ENCODE data around the gene HOMER2. TPM values are rescaled to one million over a fixed set of nuclear protein-coding genes. Genes with fewer than 3 reads are reported as not detected.
A peak's percentile ranks its signal among the peaks of the same experiment; 100 is the strongest.

HOMER2 gene
- polyA plus RNA-seq, 1 experiment = 1.1 TPM

DNA sequence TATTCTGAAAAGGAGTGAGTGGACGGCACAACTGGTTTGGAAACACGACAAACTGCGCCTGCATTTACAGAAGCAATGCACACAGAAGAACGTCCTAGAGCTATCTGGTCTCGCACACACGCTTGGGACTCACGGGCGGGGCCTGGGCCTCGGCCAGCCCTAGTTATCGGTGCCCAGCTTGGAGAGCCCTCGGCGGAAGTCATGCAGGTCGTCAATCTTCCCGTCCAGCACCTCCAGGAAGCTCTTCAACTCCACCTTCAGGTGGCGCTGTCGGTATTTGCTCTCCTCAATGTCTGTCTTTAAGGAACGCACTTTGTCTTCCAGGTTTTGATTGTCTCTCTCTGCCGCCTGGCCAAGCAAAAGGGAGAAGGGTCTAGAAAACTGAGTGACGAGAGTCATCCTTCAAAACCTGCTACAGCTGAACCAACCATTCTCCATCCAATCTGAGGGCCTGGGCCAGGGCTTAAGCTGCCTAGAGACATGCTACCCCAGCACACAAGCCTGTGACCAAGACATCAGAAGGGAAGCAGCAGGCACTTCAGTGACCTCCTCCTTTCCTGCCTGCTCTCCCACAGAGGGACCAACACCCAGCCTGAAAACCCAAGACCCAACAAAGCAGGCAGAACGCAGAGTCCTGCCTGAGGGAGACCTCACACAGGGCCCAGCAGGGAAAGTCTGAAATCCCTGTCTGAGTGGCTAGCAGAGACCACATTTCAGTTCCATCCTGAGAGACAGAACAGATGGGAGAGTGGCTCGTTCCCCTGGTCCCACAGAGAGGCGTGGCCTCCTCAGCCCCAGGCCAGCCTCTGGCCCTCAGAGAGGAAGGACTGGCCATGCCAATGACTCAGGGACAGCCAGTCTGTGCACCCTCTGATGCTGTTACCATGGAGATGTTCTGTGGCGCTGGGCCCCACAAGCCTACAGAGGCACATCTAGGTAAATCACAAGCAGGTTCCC lies 102.7 kb downstream of the HOMER2 start:
- Histone ChIP-seq H3K27ac (ENCODE audit: low read depth, low read length) (no peak overlapping the region), H3K27me3 (ENCODE audit: control insufficient read depth, insufficient read depth, low read length) (no peaks in the 10 kb centered on the region), H3K9me3 (ENCODE audit: control insufficient read depth, insufficient read depth, low read length) (peaks cover 3% of the 10 kb centered on the region; the same call in 1 of the 2 replicates), H3K4me3 (ENCODE audit: low read depth, low read length) (no peak overlapping the region)
- TF ChIP-seq, protein P1, sequence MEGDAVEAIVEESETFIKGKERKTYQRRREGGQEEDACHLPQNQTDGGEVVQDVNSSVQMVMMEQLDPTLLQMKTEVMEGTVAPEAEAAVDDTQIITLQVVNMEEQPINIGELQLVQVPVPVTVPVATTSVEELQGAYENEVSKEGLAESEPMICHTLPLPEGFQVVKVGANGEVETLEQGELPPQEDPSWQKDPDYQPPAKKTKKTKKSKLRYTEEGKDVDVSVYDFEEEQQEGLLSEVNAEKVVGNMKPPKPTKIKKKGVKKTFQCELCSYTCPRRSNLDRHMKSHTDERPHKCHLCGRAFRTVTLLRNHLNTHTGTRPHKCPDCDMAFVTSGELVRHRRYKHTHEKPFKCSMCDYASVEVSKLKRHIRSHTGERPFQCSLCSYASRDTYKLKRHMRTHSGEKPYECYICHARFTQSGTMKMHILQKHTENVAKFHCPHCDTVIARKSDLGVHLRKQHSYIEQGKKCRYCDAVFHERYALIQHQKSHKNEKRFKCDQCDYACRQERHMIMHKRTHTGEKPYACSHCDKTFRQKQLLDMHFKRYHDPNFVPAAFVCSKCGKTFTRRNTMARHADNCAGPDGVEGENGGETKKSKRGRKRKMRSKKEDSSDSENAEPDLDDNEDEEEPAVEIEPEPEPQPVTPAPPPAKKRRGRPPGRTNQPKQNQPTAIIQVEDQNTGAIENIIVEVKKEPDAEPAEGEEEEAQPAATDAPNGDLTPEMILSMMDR (IDR thresholded peaks at IDR 0.05; ENCODE audit: low read depth, low read length) = peak; percentile 64
- ChIA-PET POLR2A (interaction anchor here (1.3 kb wide), 1 partner anchor 100 kb away, joined by 3 read pairs; no protein-coding TSS in a partner anchor), CTCF (interaction anchor here (0.5 to 2.2 kb wide), 9 partner anchors 16 to 265 kb away, joined by 3 to 12 read pairs (median 3); no protein-coding TSS in a partner anchor)
- no peak for DNase-seq (ENCODE audit: low read depth, low spot score)

GRCh38 chr15:82848241-82848993 lies 104.1 kb downstream of the HOMER2 start:
- TF ChIP-seq, protein P1 (IDR thresholded peaks at IDR 0.05; ENCODE audit: low read depth, low read length) = no peak
- Histone ChIP-seq H3K4me3 (ENCODE audit: low read depth, low read length) (no peak overlapping the region), H3K9me3 (ENCODE audit: control insufficient read depth, insufficient read depth, low read length) (no peaks in the 10 kb centered on the region), H3K27ac (ENCODE audit: low read depth, low read length) (no peak overlapping the region), H3K27me3 (ENCODE audit: control insufficient read depth, insufficient read depth, low read length) (no peaks in the 10 kb centered on the region)
- POLR2A ChIA-PET = interaction anchor here (0.6 to 1.3 kb wide), 3 partner anchors 38 to 305 kb away, joined by 3 to 14 read pairs (median 3); no protein-coding TSS in a partner anchor
- CTCF ChIA-PET = interaction anchor here (1.2 to 2.2 kb wide), 5 partner anchors 16 to 264 kb away, joined by 3 to 12 read pairs (median 4); no protein-coding TSS in a partner anchor
- DNase-seq (ENCODE audit: low read depth, low spot score) = no peak

DNA sequence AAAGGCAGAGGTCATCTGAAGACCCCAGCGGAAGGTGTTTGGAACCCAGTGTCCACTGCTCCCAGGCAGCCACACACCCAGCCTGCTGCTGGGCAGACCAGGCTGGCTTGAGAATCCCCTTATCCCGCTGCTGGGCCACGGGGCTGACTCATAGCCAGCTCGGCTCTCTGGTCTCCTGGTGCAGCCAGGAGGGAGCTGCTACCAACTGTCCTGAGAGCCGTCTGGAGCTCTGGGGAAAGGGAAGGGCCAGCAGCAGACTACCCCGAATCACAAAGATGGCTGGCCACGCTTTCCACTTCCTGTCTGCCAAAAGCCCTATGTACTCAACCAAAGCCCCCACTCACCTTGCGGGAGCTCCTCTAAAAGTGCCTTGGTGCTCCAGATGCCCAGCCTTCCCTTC lies 104.8 kb downstream of the HOMER2 start:
- Histone ChIP-seq H3K9me3 (ENCODE audit: control insufficient read depth, insufficient read depth, low read length) (no peaks in the 10 kb centered on the region), H3K27me3 (ENCODE audit: control insufficient read depth, insufficient read depth, low read length) (no peaks in the 10 kb centered on the region), H3K4me3 (ENCODE audit: low read depth, low read length) (no peak overlapping the region), H3K27ac (ENCODE audit: low read depth, low read length) (no peak overlapping the region)
- DNase-seq (ENCODE audit: low read depth, low spot score) = no peak
- CTCF ChIA-PET = interaction anchor here (1.3 kb wide), 1 partner anchor 15 kb away, joined by 4 read pairs; no protein-coding TSS in a partner anchor
- TF ChIP-seq, protein P1 (IDR thresholded peaks at IDR 0.05; ENCODE audit: low read depth, low read length) = no peak
- POLR2A ChIA-PET = interaction anchor here (0.8 kb wide), 1 partner anchor 37 kb away, joined by 3 read pairs; no protein-coding TSS in a partner anchor

DNA sequence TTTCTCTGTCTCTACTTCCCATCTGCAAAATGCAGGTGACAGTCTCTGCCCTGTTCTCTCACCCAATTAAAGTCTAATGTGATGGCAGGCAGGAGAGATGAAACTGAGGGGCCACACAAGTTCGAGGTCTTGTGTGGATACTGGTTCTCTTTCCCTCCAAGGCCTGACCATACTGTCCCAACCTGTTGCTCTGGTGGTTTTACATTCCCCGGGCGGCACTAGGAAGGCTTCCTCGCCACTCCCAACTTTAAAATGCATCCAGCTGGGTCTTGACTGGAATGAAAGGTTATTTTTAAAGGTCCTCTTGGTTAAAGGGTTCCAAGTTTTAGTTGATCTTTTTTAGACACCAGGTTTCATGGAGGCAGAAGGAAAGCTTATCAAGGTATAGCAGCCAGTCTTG lies 105.9 kb downstream of the HOMER2 start:
- DNase-seq (ENCODE audit: low read depth, low spot score) = no peak
- no peaks in the 10 kb centered on the region for H3K9me3 ChIP-seq (ENCODE audit: control insufficient read depth, insufficient read depth, low read length)
- no peaks in the 10 kb centered on the region for H3K27me3 ChIP-seq (ENCODE audit: control insufficient read depth, insufficient read depth, low read length)
- TF ChIP-seq, protein P1 (IDR thresholded peaks at IDR 0.05; ENCODE audit: low read depth, low read length) = no peak
- H3K27ac ChIP-seq (ENCODE audit: low read depth, low read length) = no peak overlapping the region
- POLR2A ChIA-PET = no interaction called here
- CTCF ChIA-PET = no interaction called here
- no peak overlapping the region for H3K4me3 ChIP-seq (ENCODE audit: low read depth, low read length)
